Uterus (tissue), 2 donors: Measurements from ENCODE around the gene CDH12.

Experiments
- POLR2A ChIP-seq, 2 donors: fragments of 450-650 bp; IDR thresholded peaks; one replicate each; pipeline ENCODE4 v1.6.1; 2016; ENCODE audit warnings: antibody characterized with exemption in 2 of 2, mild to moderate bottlenecking in 1 of 2, moderate library complexity in 1 of 2
- TF ChIP-seq, protein P1 (sequence below), 4 experiments: fragments of 200-600 bp in 2 of 4; fragments of 450-650 bp in 2 of 4; sonication (generic) in 2 of 4; IDR thresholded peaks; one replicate each; pipeline ENCODE4 v1.5.1; 2016 to 2019; ENCODE audit warnings: antibody characterized with exemption in 4 of 4, mild to moderate bottlenecking in 2 of 4, moderate library complexity in 1 of 4

DNA sequence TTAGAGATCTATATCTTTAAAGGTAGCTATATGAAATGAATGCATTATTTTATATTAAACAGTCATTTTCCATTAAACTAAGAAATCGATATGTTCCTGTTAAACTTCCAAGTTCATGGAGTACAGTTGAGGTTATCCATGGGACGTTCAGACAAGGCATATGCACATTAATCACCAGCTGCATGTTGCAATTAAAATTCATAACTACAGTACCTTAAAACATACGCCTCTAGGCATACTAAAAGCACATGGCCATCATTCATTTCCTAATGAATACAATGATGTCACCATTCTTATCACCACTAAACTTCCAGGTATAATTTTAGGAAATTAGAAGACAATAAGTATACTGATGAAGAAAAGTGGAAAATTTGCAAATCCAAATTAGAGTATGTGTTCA is 174.3 kb downstream of the CDH12 start:
- no peak for TF ChIP-seq POLR2A (IDR thresholded peaks at IDR 0.05)
- TF ChIP-seq, protein P1, sequence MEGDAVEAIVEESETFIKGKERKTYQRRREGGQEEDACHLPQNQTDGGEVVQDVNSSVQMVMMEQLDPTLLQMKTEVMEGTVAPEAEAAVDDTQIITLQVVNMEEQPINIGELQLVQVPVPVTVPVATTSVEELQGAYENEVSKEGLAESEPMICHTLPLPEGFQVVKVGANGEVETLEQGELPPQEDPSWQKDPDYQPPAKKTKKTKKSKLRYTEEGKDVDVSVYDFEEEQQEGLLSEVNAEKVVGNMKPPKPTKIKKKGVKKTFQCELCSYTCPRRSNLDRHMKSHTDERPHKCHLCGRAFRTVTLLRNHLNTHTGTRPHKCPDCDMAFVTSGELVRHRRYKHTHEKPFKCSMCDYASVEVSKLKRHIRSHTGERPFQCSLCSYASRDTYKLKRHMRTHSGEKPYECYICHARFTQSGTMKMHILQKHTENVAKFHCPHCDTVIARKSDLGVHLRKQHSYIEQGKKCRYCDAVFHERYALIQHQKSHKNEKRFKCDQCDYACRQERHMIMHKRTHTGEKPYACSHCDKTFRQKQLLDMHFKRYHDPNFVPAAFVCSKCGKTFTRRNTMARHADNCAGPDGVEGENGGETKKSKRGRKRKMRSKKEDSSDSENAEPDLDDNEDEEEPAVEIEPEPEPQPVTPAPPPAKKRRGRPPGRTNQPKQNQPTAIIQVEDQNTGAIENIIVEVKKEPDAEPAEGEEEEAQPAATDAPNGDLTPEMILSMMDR (IDR thresholded peaks at IDR 0.05) = no peak
